Measurements from ENCODE around the gene TMBIM4. TPM values are rescaled to one million over a fixed set of nuclear protein-coding genes. Genes with fewer than 3 reads are reported as not detected.

Gene TMBIM4
- total and polyA plus RNA-seq, 3 donors from 2014 or later: 175 to 462 (median 205) TPM

DNA sequence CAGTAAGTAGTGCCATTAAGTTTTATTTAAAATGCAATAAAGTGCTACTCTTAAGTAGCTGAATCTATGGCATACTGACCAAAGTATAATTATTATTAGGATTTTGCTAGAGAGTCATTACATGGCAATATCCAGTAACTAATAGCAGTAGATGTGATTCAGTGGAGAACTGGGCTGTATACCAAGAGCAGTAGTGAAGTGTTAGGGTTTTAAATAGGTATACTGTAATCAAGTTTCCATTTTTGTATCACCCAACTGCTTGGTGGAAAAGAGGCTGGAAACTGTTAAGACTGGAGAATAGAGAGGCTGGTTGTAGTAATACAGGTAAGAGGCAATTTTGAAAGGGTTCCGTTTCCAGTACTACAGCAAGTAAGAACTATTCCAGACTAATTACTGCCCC lies 25.9 kb downstream of the TMBIM4 start:
- intact Hi-C loops (cut with DNase I; ENCODE audit: low total_unique reads): no loop called here
- no peak for TF ChIP-seq POLR2A (IDR thresholded peaks at IDR 0.05)
- TF ChIP-seq, protein P1, sequence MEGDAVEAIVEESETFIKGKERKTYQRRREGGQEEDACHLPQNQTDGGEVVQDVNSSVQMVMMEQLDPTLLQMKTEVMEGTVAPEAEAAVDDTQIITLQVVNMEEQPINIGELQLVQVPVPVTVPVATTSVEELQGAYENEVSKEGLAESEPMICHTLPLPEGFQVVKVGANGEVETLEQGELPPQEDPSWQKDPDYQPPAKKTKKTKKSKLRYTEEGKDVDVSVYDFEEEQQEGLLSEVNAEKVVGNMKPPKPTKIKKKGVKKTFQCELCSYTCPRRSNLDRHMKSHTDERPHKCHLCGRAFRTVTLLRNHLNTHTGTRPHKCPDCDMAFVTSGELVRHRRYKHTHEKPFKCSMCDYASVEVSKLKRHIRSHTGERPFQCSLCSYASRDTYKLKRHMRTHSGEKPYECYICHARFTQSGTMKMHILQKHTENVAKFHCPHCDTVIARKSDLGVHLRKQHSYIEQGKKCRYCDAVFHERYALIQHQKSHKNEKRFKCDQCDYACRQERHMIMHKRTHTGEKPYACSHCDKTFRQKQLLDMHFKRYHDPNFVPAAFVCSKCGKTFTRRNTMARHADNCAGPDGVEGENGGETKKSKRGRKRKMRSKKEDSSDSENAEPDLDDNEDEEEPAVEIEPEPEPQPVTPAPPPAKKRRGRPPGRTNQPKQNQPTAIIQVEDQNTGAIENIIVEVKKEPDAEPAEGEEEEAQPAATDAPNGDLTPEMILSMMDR (IDR thresholded peaks at IDR 0.05): no peak
- no peaks in the 10 kb centered on the region for H3K36me3 ChIP-seq (ENCODE audit: low read depth, missing control alignments)
- no peaks in the 10 kb centered on the region for H3K9me3 ChIP-seq
- H3K27me3 ChIP-seq: no peaks in the 10 kb centered on the region
- no peak overlapping the region for H3K27ac ChIP-seq
- WGBS, 2 donors: 89 to 95% methylated on average over 1 of the region's 1 CpG
- no peak for DNase-seq
- no peaks in the 10 kb centered on the region for H3K4me1 ChIP-seq
- no peak overlapping the region for H3K4me3 ChIP-seq

DNA sequence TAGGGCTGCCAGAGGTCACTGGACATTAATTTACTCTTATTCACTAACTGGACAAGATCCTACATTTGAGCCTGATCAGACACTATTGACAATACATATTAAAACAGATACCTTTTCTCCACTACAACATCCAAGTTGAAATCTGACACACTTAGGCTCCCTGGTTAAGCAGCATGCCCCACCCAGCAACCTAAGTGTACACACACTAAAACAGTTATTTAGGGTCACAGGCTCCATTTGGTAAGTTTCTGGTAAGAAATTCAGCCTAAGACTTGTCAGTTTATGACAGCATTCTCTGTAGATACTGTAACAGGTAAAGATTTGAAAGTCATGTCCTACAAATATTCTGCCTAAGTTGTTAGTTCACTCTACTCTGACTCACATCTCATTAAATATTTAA lies 27.0 kb downstream of the TMBIM4 start:
- DNase-seq: no peak
- no peak for TF ChIP-seq POLR2A (IDR thresholded peaks at IDR 0.05)
- TF ChIP-seq, protein P1 (IDR thresholded peaks at IDR 0.05): no peak
- H3K27ac ChIP-seq: no peak overlapping the region
- intact Hi-C loops (cut with DNase I; ENCODE audit: low total_unique reads): no loop called here
- no peaks in the 10 kb centered on the region for H3K36me3 ChIP-seq (ENCODE audit: low read depth, missing control alignments)
- no peak overlapping the region for H3K4me3 ChIP-seq
- H3K4me1 ChIP-seq: no peaks in the 10 kb centered on the region
- no peaks in the 10 kb centered on the region for H3K27me3 ChIP-seq
- no peaks in the 10 kb centered on the region for H3K9me3 ChIP-seq

DNA sequence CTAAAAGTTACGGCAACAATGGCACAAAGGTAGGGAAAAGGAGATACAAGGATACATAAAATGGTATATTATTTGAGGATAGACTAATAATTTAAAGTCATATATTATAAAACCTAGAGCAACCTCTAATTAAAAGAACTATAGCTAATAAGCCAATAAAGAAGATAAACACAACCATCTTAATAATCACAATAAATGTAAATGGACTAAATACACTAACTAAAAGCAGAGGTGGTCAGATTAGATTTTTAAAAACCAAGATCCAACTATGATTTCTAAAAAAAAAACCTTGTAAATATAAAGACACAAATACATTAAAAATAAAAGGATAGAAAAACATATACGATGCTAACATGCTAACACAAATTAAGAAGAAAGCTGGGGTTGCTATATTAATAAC lies 28.5 kb downstream of the TMBIM4 start:
- H3K27ac ChIP-seq: no peak overlapping the region
- TF ChIP-seq, protein P1 (IDR thresholded peaks at IDR 0.05): no peak
- no peak for TF ChIP-seq POLR2A (IDR thresholded peaks at IDR 0.05)
- H3K27me3 ChIP-seq: no peaks in the 10 kb centered on the region
- 94 to 95% methylated on average over 2 of the region's 2 CpGs for WGBS, 2 donors
- no peaks in the 10 kb centered on the region for H3K4me1 ChIP-seq
- H3K9me3 ChIP-seq: no peaks in the 10 kb centered on the region
- no peak for DNase-seq
- H3K36me3 ChIP-seq (ENCODE audit: low read depth, missing control alignments): no peaks in the 10 kb centered on the region
- intact Hi-C loops (cut with DNase I; ENCODE audit: low total_unique reads): no loop called here
- H3K4me3 ChIP-seq: no peak overlapping the region

DNA sequence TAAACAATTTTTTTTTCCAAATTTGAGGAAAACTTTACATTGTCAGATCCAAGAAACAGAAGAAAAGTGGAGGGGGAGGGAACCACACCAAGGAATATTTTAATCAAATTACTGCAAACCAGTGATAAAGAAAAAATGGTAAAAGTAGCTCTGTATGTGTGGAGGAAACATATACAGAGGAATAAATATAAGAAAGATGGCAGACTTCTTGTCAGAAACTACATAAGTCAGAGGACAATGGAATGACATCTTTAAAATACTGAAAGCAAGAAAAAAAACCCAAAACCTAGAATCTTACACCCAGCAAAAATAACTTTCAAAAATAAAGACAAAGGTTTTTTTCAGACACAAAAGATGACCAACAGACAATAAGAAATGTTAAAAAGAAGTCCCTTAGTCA lies 29.1 kb downstream of the TMBIM4 start:
- TF ChIP-seq POLR2A (IDR thresholded peaks at IDR 0.05): no peak
- TF ChIP-seq, protein P1 (IDR thresholded peaks at IDR 0.05): no peak
- DNase-seq: no peak
- Histone ChIP-seq H3K27me3 (no peaks in the 10 kb centered on the region), H3K36me3 (ENCODE audit: low read depth, missing control alignments) (no peaks in the 10 kb centered on the region), H3K9me3 (no peaks in the 10 kb centered on the region), H3K4me3 (no peak overlapping the region), H3K27ac (no peak overlapping the region), H3K4me1 (no peaks in the 10 kb centered on the region)
- intact Hi-C loops (cut with DNase I; ENCODE audit: low total_unique reads): no loop called here

DNA sequence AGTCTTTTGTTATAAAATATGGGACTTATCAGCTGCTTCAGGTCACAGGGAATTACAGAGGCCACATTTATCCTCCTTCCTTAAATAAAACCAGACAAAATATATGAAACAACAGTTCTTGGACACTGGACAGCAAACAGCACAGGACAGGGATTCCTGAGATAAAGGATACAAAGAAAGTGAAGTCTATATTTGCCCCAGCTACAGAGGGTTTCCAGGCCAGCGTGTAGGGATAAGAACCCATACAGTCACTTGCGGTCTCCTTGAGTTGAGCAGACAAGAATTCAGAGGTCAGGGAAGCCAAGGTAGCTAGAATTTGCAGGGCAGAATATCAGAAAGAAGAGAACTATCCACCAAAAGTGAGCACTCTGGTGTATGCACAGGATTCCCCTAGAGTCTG lies 30.5 kb downstream of the TMBIM4 start:
- H3K4me1 ChIP-seq: no peaks in the 10 kb centered on the region
- no peaks in the 10 kb centered on the region for H3K36me3 ChIP-seq (ENCODE audit: low read depth, missing control alignments)
- no peaks in the 10 kb centered on the region for H3K27me3 ChIP-seq
- WGBS, 2 donors: 96% methylated on average over 2 of the region's 2 CpGs
- DNase-seq: no peak
- no peak for TF ChIP-seq POLR2A (IDR thresholded peaks at IDR 0.05)
- TF ChIP-seq, protein P1 (IDR thresholded peaks at IDR 0.05): no peak
- H3K9me3 ChIP-seq: no peaks in the 10 kb centered on the region
- no peak overlapping the region for H3K4me3 ChIP-seq
- intact Hi-C loops (cut with DNase I; ENCODE audit: low total_unique reads): no loop called here
- no peak overlapping the region for H3K27ac ChIP-seq

All from testis (tissue), 3 donors.